ENCODE measurements around the gene TIMP4.

The TIMP4 gene

GRCh38 chr3:12159227-12159601 lies 502 bp upstream of the TIMP4 start:
- DNase-seq (ENCODE audit: low spot score) = no peak
- no peak for TF ChIP-seq CTCF (IDR thresholded peaks at IDR 0.05; ENCODE audit: extremely low read depth, missing control alignments)

- DNase-seq (ENCODE audit: low spot score) = no peak
These were observed 1.7 kb downstream of the TIMP4 start for GRCh38 chr3:12157026-12157425.

GRCh38 chr3:12155828-12156227 lies 2.9 kb downstream of the TIMP4 start:
- no peak for TF ChIP-seq CTCF (IDR thresholded peaks at IDR 0.05; ENCODE audit: extremely low read depth, missing control alignments)
- DNase-seq (ENCODE audit: low spot score) = no peak

More at GRCh38 chr3:12157026-12157425, 1.7 kb downstream of the TIMP4 start:
- no peak for TF ChIP-seq CTCF (IDR thresholded peaks at IDR 0.05; ENCODE audit: extremely low read depth, missing control alignments)

GRCh38 chr3:12155264-12155663 lies 3.4 kb downstream of the TIMP4 start:
- TF ChIP-seq CTCF (IDR thresholded peaks at IDR 0.05; ENCODE audit: extremely low read depth, missing control alignments) = no peak
- DNase-seq (ENCODE audit: low spot score) = no peak

- DNase-seq (ENCODE audit: low spot score) = no peak
- TF ChIP-seq CTCF (IDR thresholded peaks at IDR 0.05; ENCODE audit: extremely low read depth, missing control alignments) = no peak
These were observed 4.6 kb downstream of the TIMP4 start for GRCh38 chr3:12154151-12154550.

- TF ChIP-seq CTCF (IDR thresholded peaks at IDR 0.05; ENCODE audit: extremely low read depth, missing control alignments) = no peak
- no peak for DNase-seq (ENCODE audit: low spot score)
These were observed 8.6 kb downstream of the TIMP4 start for GRCh38 chr3:12150112-12150511.

GRCh38 chr3:12149029-12149428 lies 9.7 kb downstream of the TIMP4 start:
- no peak for TF ChIP-seq CTCF (IDR thresholded peaks at IDR 0.05; ENCODE audit: extremely low read depth, missing control alignments)
- DNase-seq (ENCODE audit: low spot score) = no peak
